OCI-LY1 (cell line): Measurements from ENCODE around the gene ADAM19.

ENCODE experiments used
- H2AFZ ChIP-seq: fragments of 200-600 bp; sonication (generic), shearing (Covaris generic); 2 replicates; pipeline ENCODE4 v1.6.0; 2014; ENCODE audit warnings: antibody characterized with exemption, mild to moderate bottlenecking, low read length
- H3F3A ChIP-seq: fragments of 200-600 bp; sonication (generic), shearing (Covaris generic); 2 replicates; pipeline ENCODE4 v1.6.0; 2014; ENCODE audit warnings: mild to moderate bottlenecking, antibody characterized with exemption, low read length, moderate library complexity; ENCODE audit not compliant: insufficient read depth
- H3K27ac ChIP-seq: fragments of 200-600 bp; sonication (generic); 2 replicates; pipeline ENCODE4 v1.5.1; 2014; ENCODE audit warnings: low read length, mixed run types, mild to moderate bottlenecking, low read depth; ENCODE audit not compliant: poor library complexity, severe bottlenecking
- H3K27me3 ChIP-seq: fragments of 200-600 bp; sonication (generic); 2 replicates; pipeline ENCODE4 v1.6.0; 2014; ENCODE audit warnings: antibody characterized with exemption, mild to moderate bottlenecking, low read length, moderate library complexity; ENCODE audit not compliant: insufficient read depth
- H3K36me3 ChIP-seq: fragments of 200-600 bp; sonication (generic); 2 replicates; pipeline ENCODE4 v1.6.1; 2014; ENCODE audit warnings: mild to moderate bottlenecking, antibody characterized with exemption, low read length, moderate library complexity, mixed read lengths; ENCODE audit not compliant: insufficient read depth
- H3K4me1 ChIP-seq: fragments of 200-600 bp; sonication (generic); 2 replicates; pipeline ENCODE4 v1.5.1; 2014; ENCODE audit warnings: mild to moderate bottlenecking, low read length, moderate library complexity; ENCODE audit not compliant: insufficient read depth, severe bottlenecking
- H3K4me2 ChIP-seq: fragments of 200-600 bp; sonication (generic), shearing (Covaris generic); 2 replicates; pipeline ENCODE4 v1.6.1; 2014; ENCODE audit warnings: low read length
- H3K4me3 ChIP-seq: fragments of 200-600 bp; sonication (generic); 2 replicates; pipeline ENCODE4 v1.5.1; 2014; ENCODE audit warnings: low read length, low read depth, mild to moderate bottlenecking, mixed read lengths; ENCODE audit not compliant: poor library complexity, severe bottlenecking
- H3K79me2 ChIP-seq: fragments of 200-600 bp; shearing (Covaris generic); 2 replicates; pipeline ENCODE4 v1.6.1; 2016; ENCODE audit warnings: mixed run types, low read length, mixed read lengths; ENCODE audit not compliant: insufficient read depth
- H3K9ac ChIP-seq: fragments of 200-600 bp; sonication (generic), shearing (Covaris generic); 2 replicates; pipeline ENCODE4 v1.6.1; 2014; ENCODE audit warnings: mild to moderate bottlenecking, low read length, mixed read lengths
- H3K9me2 ChIP-seq: fragments of 200-600 bp; sonication (generic), shearing (Covaris generic); 2 replicates; pipeline ENCODE4 v1.6.1; 2014; ENCODE audit warnings: low read depth, mild to moderate bottlenecking, low read length, mixed read lengths
- H3K9me3 ChIP-seq: fragments of 200-600 bp; shearing (Covaris generic); 2 replicates; pipeline ENCODE4 v1.6.1; 2014; ENCODE audit warnings: low read length, mixed read lengths
- H4K20me1 ChIP-seq: fragments of 200-600 bp; sonication (generic), shearing (Covaris generic); 2 replicates; pipeline ENCODE4 v1.6.0; 2016; ENCODE audit warnings: mild to moderate bottlenecking, low read length; ENCODE audit not compliant: insufficient read depth
- CTCF ChIP-seq: fragments of 200-600 bp; sonication (generic), shearing (Covaris generic); IDR thresholded peaks from 2 replicates; pipeline ENCODE4 v1.5.1; 2017; ENCODE audit warnings: mild to moderate bottlenecking, antibody characterized with exemption, low read length, moderate library complexity, mixed read lengths
- EZH2 ChIP-seq: fragments of 200-600 bp; sonication (generic), shearing (Covaris generic); IDR thresholded peaks from 2 replicates; pipeline ENCODE4 v1.8.0; 2017; ENCODE audit warnings: borderline replicate concordance, mixed run types, mild to moderate bottlenecking, antibody characterized with exemption, low read length, moderate library complexity, mixed read lengths

ADAM19 gene

GRCh38 chr5:157558681-157559080 lies 16.9 kb downstream of the ADAM19 start:
- Histone ChIP-seq H3K4me2 (no peak overlapping the region), H3K27me3 (peaks cover 8% of the 10 kb centered on the region; the same call in 1 of the 2 replicates), H3K9me3 (no peaks in the 10 kb centered on the region), H3K4me3 (no peak overlapping the region), H3K36me3 (no peaks in the 10 kb centered on the region; the same call in 1 of the 2 replicates), H2AFZ (no peak overlapping the region), H3F3A (no peaks in the 10 kb centered on the region), H3K79me2 (no peaks in the 10 kb centered on the region), H3K27ac (no peak overlapping the region), H3K9ac (no peak overlapping the region), H3K4me1 (peaks cover 4% of the 10 kb centered on the region), H3K9me2 (no peaks in the 10 kb centered on the region), H4K20me1 (no peaks in the 10 kb centered on the region)
- no peak for TF ChIP-seq EZH2
- no peak for TF ChIP-seq CTCF

- H3K27ac ChIP-seq: no peak overlapping the region
Measured at GRCh38 chr5:157558041-157558595, 17.5 kb downstream of the ADAM19 start.

GRCh38 chr5:157556615-157557418 lies 18.8 kb downstream of the ADAM19 start:
- Histone ChIP-seq H3K27ac (no peak overlapping the region), H3K4me3 (no peak overlapping the region), H3K4me1 (peaks cover 4% of the 10 kb centered on the region), H3K4me2 (no peak overlapping the region), H3K9me3 (no peaks in the 10 kb centered on the region), H3F3A (no peaks in the 10 kb centered on the region), H4K20me1 (no peaks in the 10 kb centered on the region), H3K9me2 (no peaks in the 10 kb centered on the region), H2AFZ (no peak overlapping the region), H3K27me3 (peaks cover 3% of the 10 kb centered on the region; the same call in 1 of the 2 replicates), H3K9ac (no peak overlapping the region), H3K79me2 (no peaks in the 10 kb centered on the region), H3K36me3 (no peaks in the 10 kb centered on the region; the same call in 1 of the 2 replicates)
- TF ChIP-seq CTCF (no peak), EZH2 (no peak)

More at GRCh38 chr5:157558041-157558595, 17.5 kb downstream of the ADAM19 start:
- H3K9me3 ChIP-seq: no peaks in the 10 kb centered on the region
- no peak overlapping the region for H3K4me2 ChIP-seq
- no peak for TF ChIP-seq CTCF
- TF ChIP-seq EZH2: no peak
- H3K4me3 ChIP-seq: no peak overlapping the region
- no peak overlapping the region for H2AFZ ChIP-seq
- H3K4me1 ChIP-seq: peaks cover 4% of the 10 kb centered on the region
- H3K36me3 ChIP-seq: no peaks in the 10 kb centered on the region; the same call in 1 of the 2 replicates
- H3K79me2 ChIP-seq: no peaks in the 10 kb centered on the region
- H3K9ac ChIP-seq: no peak overlapping the region
- no peaks in the 10 kb centered on the region for H4K20me1 ChIP-seq
- peaks cover 6% of the 10 kb centered on the region; the same call in 1 of the 2 replicates for H3K27me3 ChIP-seq
- no peaks in the 10 kb centered on the region for H3F3A ChIP-seq
- no peaks in the 10 kb centered on the region for H3K9me2 ChIP-seq
